HepG2 (cell line): Measurements from ENCODE around the gene FBXO24. TPM values are rescaled to one million over a fixed set of nuclear protein-coding genes. Genes with fewer than 3 reads are reported as not detected.

Experiments
- ATAC-seq: fragments of 200-7000 bp; cut with Tn5 transposase; 3 replicates; pipeline ENCODE4 v1.9.1; 2020; ENCODE audit warnings: mild to moderate bottlenecking, moderate library complexity
- BruUV-seq: library from RNA; stranded (reverse); fragments of 400-500 nt; replicated peaks from 2 replicates; lab custom pipeline; 2021; lab: Mats Ljungman, UMichigan
- CTCF ChIA-PET: fragments of 300-600 bp; formaldehyde crosslinking; extraction: SDS; loops from one replicate; lab custom pipeline; 2021; ENCODE audit warnings: low total read pairs, inconsistent platforms, low intra/inter-chr PET ratio; lab: Yijun Ruan, JAX
- POLR2A ChIA-PET: fragments of 350-600 bp; sonication (Branson Sonifier 250); formaldehyde crosslinking; loops from one replicate; lab custom pipeline; 2020; ENCODE audit warnings: antibody characterized with exemption, inconsistent platforms; lab: Yijun Ruan, JAX
- DNase-seq: peaks from one replicate; pipeline ENCODE4 v3.0.0-alpha.2; 2015; ENCODE audit warnings: low spot score
- FAIRE-seq: peaks from 3 replicates; lab custom pipeline; 2011; peaks lifted over from hg19 to GRCh38; lab: Jason Lieb, UNC
- H2AFZ ChIP-seq: one replicate; pipeline ENCODE4 v1.6.1; 2011; ENCODE audit warnings: low read length, inconsistent platforms
- H3K27ac ChIP-seq: fragments of 300-600 bp; 3 replicates; pipeline ENCODE4 v1.8.0; 2011; ENCODE audit warnings: mixed run types, mild to moderate bottlenecking, mixed read lengths, low read length, inconsistent platforms; ENCODE audit not compliant: insufficient read depth; ENCODE audit errors: extremely low read length
- H3K27me3 ChIP-seq, 2 experiments: fragments of 200-600 bp in 1 of 2; 2 replicates in 1 of 2; 3 replicates in 1 of 2; pipeline versions ENCODE4 v1.6.0 to v1.8.0; 2011; ENCODE audit warnings: low read length in 2 of 2, mild to moderate bottlenecking in 2 of 2, moderate library complexity in 2 of 2, inconsistent platforms in 1 of 2; ENCODE audit not compliant: insufficient read depth in 2 of 2, control insufficient read depth in 1 of 2
- H3K36me3 ChIP-seq, 2 experiments: fragments of 200-600 bp in 1 of 2; replicated peaks in 1 of 2; 2 replicates in 1 of 2; 3 replicates in 1 of 2; pipeline versions ENCODE4 v1.5.1 to v1.8.0; 2011; ENCODE audit warnings: low read length in 2 of 2, inconsistent platforms in 1 of 2; ENCODE audit not compliant: insufficient read depth in 2 of 2, control insufficient read depth in 1 of 2
- H3K4me1 ChIP-seq: 2 replicates; pipeline ENCODE4 v1.5.1; 2012; ENCODE audit warnings: low read length, inconsistent platforms; ENCODE audit not compliant: insufficient read depth
- H3K4me2 ChIP-seq: 2 replicates; pipeline ENCODE4 v1.6.0; 2011; ENCODE audit warnings: low read depth, low read length, inconsistent platforms
- H3K4me3 ChIP-seq, 3 experiments: fragments of 200-600 bp in 1 of 3; sonication (generic), shearing (Covaris generic) in 1 of 3; replicated peaks in 1 of 3; 2 replicates each; pipeline ENCODE4 v1.5.1; 2011 to 2016; ENCODE audit warnings: low read length in 3 of 3, inconsistent platforms in 2 of 3, low read depth in 2 of 3, mild to moderate bottlenecking in 2 of 3, control low read depth in 1 of 3, mixed read lengths in 1 of 3; ENCODE audit not compliant: insufficient read depth in 1 of 3
- H3K79me2 ChIP-seq: one replicate; pipeline ENCODE4 v1.6.1; 2011; ENCODE audit warnings: low read length, inconsistent platforms; ENCODE audit not compliant: insufficient read depth
- H3K9ac ChIP-seq: 2 replicates; pipeline ENCODE4 v1.6.0; 2011; ENCODE audit warnings: mild to moderate bottlenecking, low read depth, low read length, inconsistent platforms; ENCODE audit not compliant: insufficient read depth
- H3K9me3 ChIP-seq: 2 replicates; pipeline ENCODE4 v1.5.1; 2012; ENCODE audit warnings: mild to moderate bottlenecking, low read length
- H4K20me1 ChIP-seq: 2 replicates; pipeline ENCODE4 v1.6.0; 2011; ENCODE audit warnings: inconsistent platforms, mild to moderate bottlenecking, low read length, moderate library complexity; ENCODE audit not compliant: insufficient read depth
- AGO1 ChIP-seq: fragments of 200-400 bp; formaldehyde crosslinking; IDR thresholded peaks from 2 replicates; pipeline ENCODE4 v1.6.1; 2017; ENCODE audit warnings: mild to moderate bottlenecking, low read depth, low read length, moderate library complexity; ENCODE audit not compliant: poor library complexity, severe bottlenecking
- AGO2 ChIP-seq: fragments of 200-400 bp; formaldehyde crosslinking; optimal IDR thresholded peaks from 2 replicates; pipeline ENCODE3; 2017; ENCODE audit warnings: mild to moderate bottlenecking, low read depth, low read length, moderate library complexity
- IRX3 ChIP-seq: sonication (generic); formaldehyde crosslinking; IDR thresholded peaks from 2 replicates; pipeline ENCODE4 v1.8.1; 2023; ENCODE audit warnings: mild to moderate bottlenecking, low read depth, missing genetic modification reagents, borderline replicate concordance
- KDM1A ChIP-seq: IDR thresholded peaks from 2 replicates; pipeline ENCODE4 v1.6.1; 2016; ENCODE audit warnings: missing compliant biosample characterization
- MNT ChIP-seq: fragments of 450-650 bp; IDR thresholded peaks from 2 replicates; pipeline ENCODE4 v1.6.1; 2016
- MTF2 ChIP-seq: sonication (generic); formaldehyde crosslinking; IDR thresholded peaks from 2 replicates; pipeline ENCODE4 v1.5.0; 2020; ENCODE audit warnings: missing genetic modification reagents, borderline replicate concordance
- MXD1 ChIP-seq: sonication (generic); formaldehyde crosslinking; IDR thresholded peaks from 2 replicates; pipeline ENCODE4 v1.4.0; 2020; ENCODE audit warnings: mild to moderate bottlenecking, missing genetic modification reagents
- MXD4 ChIP-seq: IDR thresholded peaks from 2 replicates; pipeline ENCODE4 v1.6.1; 2016; ENCODE audit warnings: mild to moderate bottlenecking, missing biosample characterization, missing genetic modification reagents
- NFYB ChIP-seq: sonication (generic); formaldehyde crosslinking; IDR thresholded peaks from 2 replicates; pipeline ENCODE4 v1.4.0; 2020; ENCODE audit warnings: missing genetic modification reagents
- NR2F6 ChIP-seq, 2 experiments: IDR thresholded peaks; 2 replicates each; pipeline ENCODE4 v1.6.1; 2016; ENCODE audit warnings: antibody characterized with exemption in 1 of 2, mild to moderate bottlenecking in 1 of 2
- PATZ1 ChIP-seq: sonication (generic); formaldehyde crosslinking; IDR thresholded peaks from 2 replicates; pipeline ENCODE4 v1.4.0; 2020; ENCODE audit warnings: missing genetic modification reagents
- RBFOX2 ChIP-seq: fragments of 200-400 bp; formaldehyde crosslinking; IDR thresholded peaks from 2 replicates; pipeline ENCODE4 v1.6.1; 2017; ENCODE audit warnings: low read depth, mild to moderate bottlenecking, low read length
- SETDB1 ChIP-seq: sonication (generic); formaldehyde crosslinking; IDR thresholded peaks from 2 replicates; pipeline ENCODE4 v1.5.1; 2020; ENCODE audit warnings: missing genetic modification reagents, mild to moderate bottlenecking, borderline replicate concordance
- SMAD1 ChIP-seq: sonication (generic); formaldehyde crosslinking; IDR thresholded peaks from 2 replicates; pipeline ENCODE4 v1.4.0; 2020; ENCODE audit warnings: missing genetic modification reagents, low read depth, mild to moderate bottlenecking, borderline replicate concordance
- STAT5B ChIP-seq: sonication (generic); formaldehyde crosslinking; IDR thresholded peaks from 2 replicates; pipeline ENCODE4 v1.4.0; 2020; ENCODE audit warnings: missing genetic modification reagents
- ZBTB42 ChIP-seq: sonication (generic); formaldehyde crosslinking; IDR thresholded peaks from 2 replicates; pipeline ENCODE4 v1.5.0; 2020; ENCODE audit warnings: mild to moderate bottlenecking, missing genetic modification reagents
- ZNF460 ChIP-seq: sonication (generic); formaldehyde crosslinking; IDR thresholded peaks from 2 replicates; pipeline ENCODE4 v1.5.1; 2020; ENCODE audit warnings: missing genetic modification reagents, mild to moderate bottlenecking, borderline replicate concordance
- ZNF615 ChIP-seq: sonication (generic); formaldehyde crosslinking; IDR thresholded peaks from 2 replicates; pipeline ENCODE4 v1.5.0; 2020; ENCODE audit warnings: mild to moderate bottlenecking, missing genetic modification reagents, borderline replicate concordance
- ZNF790 ChIP-seq: sonication (generic); formaldehyde crosslinking; IDR thresholded peaks from 2 replicates; pipeline ENCODE4 v1.8.0; 2022; ENCODE audit warnings: missing genetic modification reagents, mild to moderate bottlenecking, borderline replicate concordance
- ZSCAN20 ChIP-seq: sonication (generic); formaldehyde crosslinking; IDR thresholded peaks from 2 replicates; pipeline ENCODE4 v1.4.0; 2020; ENCODE audit warnings: missing genetic modification reagents, mild to moderate bottlenecking, borderline replicate concordance
- ZSCAN9 ChIP-seq: IDR thresholded peaks from 2 replicates; pipeline ENCODE4 v1.6.1; 2016; ENCODE audit warnings: borderline replicate concordance
- WGBS: methylation state at CpG from one replicate; pipeline ENCODE4 v1.1.6; 2017; ENCODE audit warnings: low lambda C conversion rate; 5-methylcytosine and 5-hydroxymethylcytosine counted together
- in situ Hi-C: cut with HindIII; loops from 2 replicates; pipeline ENCODE4 v1.10.0; 2017; ENCODE audit warnings: low pct_unique_long_range_greater_than_20kb; ENCODE audit not compliant: extremely low pct_ligation_motif_present
- intact Hi-C: fragments of 100-400 bp; cut with micrococcal nuclease; formaldehyde crosslinking; loops from one replicate; pipeline ENCODE4 v1.10.0; 2022; ENCODE audit not compliant: unreplicated experiment
- polyA plus RNA-seq, 8 experiments: library from polyadenylated mRNA; depleted of rRNA in 3 of 8; stranded (reverse) in 7 of 8; unstranded in 1 of 8; fragments of >200 nt; fragmentation: Illumina TruSeq in 4 of 8; extraction: Trizol in 4 of 8; gene quantifications; 2 replicates each; pipeline versions ENCODE4 v1.2.1 to v1.2.3, GENCODE V29; 2011 to 2016; ENCODE audit warnings: low read depth in 4 of 8, missing spikeins in 1 of 8, mixed read lengths in 1 of 8; ENCODE audit not compliant: insufficient read depth in 1 of 8
- total RNA-seq, 5 experiments: library from RNA; depleted of rRNA; stranded (reverse); fragments of >200 nt; fragmentation: Illumina TruSeq; extraction: Trizol; gene quantifications; 2 replicates each; pipeline ENCODE4 v1.2.3, GENCODE V29; 2016; ENCODE audit warnings: low read depth in 1 of 5

Gene FBXO24
- total and polyA plus RNA-seq, 2 of the 13 experiments (the other 11 are each of a cell fraction or from before 2014, with no cell fraction given), result 0.20 to 0.55 TPM

- no peak overlapping the region for H2AFZ ChIP-seq
- H3K79me2 ChIP-seq, result no peaks in the 10 kb centered on the region
- intact Hi-C loops (no loop called here), in situ Hi-C loops (no loop called here)
- peaks cover 12% of the 10 kb centered on the region for H3K4me1 ChIP-seq
- WGBS, result over 99% methylated on average over 17 of the region's 24 CpGs
- no peak overlapping the region for H3K4me2 ChIP-seq
- BruUV-seq, result no TSS peak
- H3K4me3 ChIP-seq, result no peak overlapping the region
- no peak for FAIRE-seq
- no peak overlapping the region for H3K9ac ChIP-seq
- no peaks in the 10 kb centered on the region for H4K20me1 ChIP-seq
- no peaks in the 10 kb centered on the region for H3K9me3 ChIP-seq
- POLR2A ChIA-PET, result interaction anchor here (2.1 kb wide), 1 partner anchor 9 kb away, joined by 6 read pairs; the partner anchor contains the start of genes FBXO24 and LRCH4
- CTCF ChIA-PET, result no interaction called here
- no peak for DNase-seq
- no peak for ATAC-seq
- no peak overlapping the region for H3K27ac ChIP-seq
- no peaks in the 10 kb centered on the region for H3K27me3 ChIP-seq
- H3K36me3 ChIP-seq, result peaks cover 13 to 32% of the 10 kb centered on the region in 2 experiments; a peak in 4 of 5 replicates
- TF ChIP-seq NFYB (CRISPR knock-in tag), result no peak
- no peak for TF ChIP-seq ZNF615 (CRISPR knock-in tag)
- TF ChIP-seq MXD1 (CRISPR knock-in tag), result no peak
- peak; percentile 80 for TF ChIP-seq AGO2
- no peak for TF ChIP-seq MTF2 (CRISPR knock-in tag)
- peak; percentile 98 for TF ChIP-seq AGO1
- no peak for TF ChIP-seq MNT
- no peak for TF ChIP-seq NR2F6 (IDR thresholded peaks at IDR 0.05)
- no peak for TF ChIP-seq NR2F6 (CRISPR knock-in tag; IDR thresholded peaks at IDR 0.05)
- no peak for TF ChIP-seq ZSCAN9 (CRISPR knock-in tag)
- no peak for TF ChIP-seq ZNF460 (CRISPR knock-in tag)
- TF ChIP-seq PATZ1, result no peak
- no peak for TF ChIP-seq SMAD1
- no peak for TF ChIP-seq KDM1A (CRISPR knock-in tag)
- no peak for TF ChIP-seq STAT5B
- no peak for TF ChIP-seq IRX3 (CRISPR knock-in tag)
- no peak for TF ChIP-seq ZNF790 (CRISPR knock-in tag)
- TF ChIP-seq ZSCAN20, result no peak
- no peak for TF ChIP-seq MXD4 (CRISPR knock-in tag)
- no peak for TF ChIP-seq SETDB1 (CRISPR knock-in tag)
- TF ChIP-seq ZBTB42 (CRISPR knock-in tag), result no peak
- 0 out of 2 replicates have a peak, but pooled peaks have one; percentile 23 for TF ChIP-seq RBFOX2
These were observed 9.0 kb upstream of the FBXO24 start for GRCh38 chr7:100577103-100577502.
